HFF-Myc (cell line): ENCODE results near the gene DGKI.
A peak's percentile ranks its signal among the peaks of the same experiment; 100 is the strongest.

Experiments used
- DNase-seq: peaks from one replicate; pipeline ENCODE4 v3.0.0-alpha.2; 2011; ENCODE audit warnings: low read depth; ENCODE audit errors: extremely low read depth
- H3K4me3 ChIP-seq: replicated peaks from 2 replicates; pipeline ENCODE4 v1.5.1; 2011; ENCODE audit warnings: low read depth, mild to moderate bottlenecking, control low read depth, low read length
- CTCF ChIP-seq: IDR thresholded peaks from 2 replicates; pipeline ENCODE4 v1.5.1; 2012; ENCODE audit warnings: mild to moderate bottlenecking, low read depth, low read length, control low read depth; ENCODE audit errors: missing control alignments

The DGKI gene

GRCh38 chr7:137373507-137373906, 473.3 kb downstream of the DGKI start:
- no peak for DNase-seq
- no peak overlapping the region for H3K4me3 ChIP-seq
- no peak for TF ChIP-seq CTCF

- no peak overlapping the region for H3K4me3 ChIP-seq
- DNase-seq: no peak
- TF ChIP-seq CTCF: no peak
Observed at GRCh38 chr7:137371616-137372015, 475.2 kb downstream of the DGKI start.

GRCh38 chr7:137366995-137367394, 479.8 kb downstream of the DGKI start:
- no peak for TF ChIP-seq CTCF
- DNase-seq: no peak
- H3K4me3 ChIP-seq: no peak overlapping the region

GRCh38 chr7:137363683-137364082, 483.1 kb downstream of the DGKI start:
- no peak for DNase-seq
- H3K4me3 ChIP-seq: no peak overlapping the region
- no peak for TF ChIP-seq CTCF

- TF ChIP-seq CTCF: no peak
- H3K4me3 ChIP-seq: no peak overlapping the region
- peak; percentile 15 for DNase-seq
Observed at GRCh38 chr7:137360087-137360679, 486.6 kb downstream of the DGKI start.

GRCh38 chr7:137354961-137355360, 491.8 kb downstream of the DGKI start:
- no peak for TF ChIP-seq CTCF
- no peak for DNase-seq
- no peak overlapping the region for H3K4me3 ChIP-seq

GRCh38 chr7:137354396-137354795, 492.4 kb downstream of the DGKI start:
- no peak for TF ChIP-seq CTCF
- DNase-seq: no peak
- no peak overlapping the region for H3K4me3 ChIP-seq
